ENCODE data around the gene DCANP1.

DNA sequence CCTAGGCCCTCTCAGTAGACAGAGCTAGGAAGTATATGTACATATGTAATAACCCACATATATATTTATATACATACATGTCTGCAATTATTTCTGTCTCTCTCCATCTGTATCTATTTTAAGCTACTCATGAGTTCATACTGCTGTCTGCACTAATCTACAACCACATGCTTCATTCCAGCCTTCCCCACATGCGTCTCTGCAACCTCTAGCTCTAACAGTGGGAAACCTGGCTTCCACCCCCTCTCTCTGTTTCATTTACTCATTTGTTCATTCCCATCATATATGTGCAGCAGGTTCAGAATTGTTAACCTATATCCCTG is 23.3 kb downstream of the DCANP1 start:
- no peak for TF ChIP-seq CTCF (IDR thresholded peaks at IDR 0.05)
- no peak for TF ChIP-seq POLR2A (IDR thresholded peaks at IDR 0.05)

Data from heart left ventricle (tissue), 13 donors.